ENCODE data around the gene PDK2. TPM values are rescaled to one million over a fixed set of nuclear protein-coding genes. Genes with fewer than 3 reads are reported as not detected.

PDK2 gene
- polyA plus RNA-seq, 5 donors, result 59.5 to 77.4 (median 70.6) TPM

DNA sequence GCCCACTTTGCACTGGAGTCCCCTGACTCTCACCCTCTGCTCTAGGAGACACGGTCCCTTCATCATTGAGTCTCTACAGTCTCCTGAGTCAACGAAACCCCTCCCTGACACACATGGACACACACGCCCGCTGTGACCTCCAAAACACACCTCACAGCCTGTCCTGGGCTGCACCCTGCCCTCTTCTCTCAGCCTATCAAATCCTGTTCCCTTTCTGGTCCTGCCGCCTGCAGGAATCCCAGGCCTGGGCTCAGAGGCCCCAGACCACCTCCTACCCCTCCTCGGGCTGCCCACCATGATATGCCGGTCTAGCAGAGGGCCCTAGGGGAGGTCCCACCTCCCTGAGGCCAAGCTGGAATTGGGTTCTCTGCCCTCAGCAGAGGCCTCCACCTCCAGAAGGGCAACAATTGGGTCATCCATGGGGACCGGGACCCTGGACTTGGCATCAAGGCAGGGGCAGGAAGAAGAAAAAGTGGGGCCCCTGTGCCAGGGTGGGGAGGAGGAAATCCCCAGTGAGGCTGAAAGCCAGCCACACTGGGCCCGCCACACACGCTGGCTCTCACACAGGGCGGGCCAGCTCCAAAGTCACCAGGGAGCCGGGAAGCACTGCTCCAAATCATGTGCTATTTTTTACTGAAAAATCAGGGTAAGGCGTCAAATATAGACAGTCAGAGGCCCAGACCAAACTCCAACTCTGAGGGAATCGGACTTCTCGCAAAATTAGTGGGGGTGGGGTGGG lies 51.9 kb downstream of the PDK2 start:
- no peak for DNase-seq

DNA sequence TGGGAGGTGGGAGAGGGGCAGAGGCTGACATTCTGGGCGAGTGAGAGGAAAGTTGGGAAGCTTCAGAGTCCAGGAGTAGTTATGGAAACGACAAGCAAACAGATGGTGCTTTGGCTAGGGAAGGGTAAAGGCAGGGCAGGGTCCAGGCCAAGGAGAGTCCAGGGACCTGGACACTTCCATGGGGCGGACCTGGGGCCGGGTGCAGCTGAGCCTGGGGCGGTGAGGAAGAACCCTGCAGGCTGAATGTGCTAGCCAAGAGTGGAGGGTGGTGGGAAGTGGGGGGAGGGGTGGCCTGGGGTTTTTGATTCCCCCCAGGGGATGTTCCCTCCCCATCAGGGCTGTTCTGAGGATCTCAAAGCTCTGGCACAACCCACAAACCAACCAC lies 52.7 kb downstream of the PDK2 start:
- peak in 1 of 2 donors; percentile 46 for DNase-seq

DNA sequence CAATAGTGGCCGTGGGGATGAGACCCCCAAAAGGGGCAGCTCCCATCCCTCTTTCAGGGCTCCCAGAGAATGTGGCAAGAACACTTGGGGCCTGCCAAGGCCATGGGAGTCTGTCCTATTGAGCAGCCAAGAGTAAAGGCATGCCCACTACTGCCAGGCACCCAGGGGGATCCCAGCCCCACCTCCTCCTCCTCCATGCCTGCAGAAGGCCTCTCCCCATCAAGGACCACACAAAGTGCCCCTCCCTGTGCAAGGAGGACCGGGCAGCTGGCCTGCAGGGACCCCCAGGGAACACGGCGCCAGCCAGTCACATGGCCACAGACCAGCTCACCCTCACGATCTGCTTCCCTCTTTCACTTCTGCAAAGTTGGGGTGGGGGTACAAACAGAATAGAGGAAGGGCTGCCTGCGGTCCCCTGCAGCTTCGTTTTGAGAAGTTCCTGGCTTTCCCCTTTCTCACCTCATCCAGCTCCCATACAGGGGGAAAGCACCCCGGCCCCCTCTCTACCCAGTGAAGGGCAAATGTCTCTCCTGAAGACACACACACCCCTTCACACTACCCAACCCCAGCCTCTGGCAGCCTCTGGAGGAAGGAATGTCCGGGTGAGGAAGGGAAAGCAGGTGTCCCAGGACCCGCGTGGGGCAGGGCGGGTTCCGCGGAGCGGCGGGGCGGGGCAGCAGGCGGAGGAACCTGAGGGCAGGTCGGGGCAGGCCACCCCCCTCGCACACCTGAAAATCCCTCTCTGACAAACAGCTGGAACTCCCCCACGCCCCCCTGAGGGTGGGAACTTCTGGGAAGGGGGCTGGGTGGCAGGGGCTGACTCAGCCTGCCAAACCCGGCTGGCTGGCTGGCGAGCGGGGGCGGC lies 53.3 kb downstream of the PDK2 start:
- DNase-seq, result no peak

GRCh38 chr17:50149091-50149416 lies 53.9 kb downstream of the PDK2 start:
- no peak for DNase-seq

DNA sequence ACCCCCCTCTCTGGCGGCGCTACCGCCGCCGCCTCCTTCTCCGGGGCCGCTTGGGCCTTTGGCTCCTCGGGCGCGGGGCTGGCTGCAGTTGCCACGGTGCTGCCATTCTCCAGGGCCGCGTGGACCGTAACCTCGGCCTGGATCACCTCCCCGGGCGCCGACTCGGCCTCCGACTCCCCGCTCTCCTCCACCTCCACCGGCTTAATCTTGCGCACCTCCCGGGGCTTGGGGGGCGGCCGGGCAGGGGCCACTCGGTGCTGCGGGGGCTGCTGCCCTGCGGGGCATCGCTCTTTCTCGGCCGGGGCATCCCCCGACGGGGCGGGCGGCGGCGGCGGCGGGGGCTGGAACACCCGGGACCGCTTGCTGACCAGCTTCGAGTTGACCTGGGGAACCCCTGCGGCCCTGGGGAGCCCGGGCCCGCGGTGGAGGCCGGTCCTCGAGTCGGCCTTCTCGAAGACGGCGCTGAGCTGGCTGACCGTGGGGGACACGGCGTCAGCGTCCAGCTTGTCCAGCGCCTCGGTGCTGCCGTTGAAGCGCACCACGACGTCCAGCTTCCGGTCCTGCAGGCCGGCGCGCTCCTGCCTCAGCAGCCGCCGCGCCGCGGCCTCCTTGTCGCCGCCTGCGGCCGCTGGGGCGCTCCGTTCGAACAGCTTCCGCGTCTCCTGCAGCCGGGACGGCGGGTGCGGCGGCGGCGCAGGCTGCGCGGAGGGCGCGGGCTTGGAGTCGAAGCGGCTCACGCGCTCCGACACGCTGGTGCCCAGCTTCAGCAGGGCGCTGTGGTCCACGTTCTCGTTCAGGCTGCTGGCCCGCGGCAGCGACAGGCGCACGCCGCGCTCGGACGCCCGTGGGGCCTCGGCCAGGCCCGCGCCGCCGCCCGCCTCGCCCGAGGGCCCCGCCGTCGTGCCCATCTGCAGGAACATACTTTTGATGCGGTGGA lies 54.5 kb downstream of the PDK2 start:
- peak in 1 of 2 donors; percentile 46 for DNase-seq

DNA sequence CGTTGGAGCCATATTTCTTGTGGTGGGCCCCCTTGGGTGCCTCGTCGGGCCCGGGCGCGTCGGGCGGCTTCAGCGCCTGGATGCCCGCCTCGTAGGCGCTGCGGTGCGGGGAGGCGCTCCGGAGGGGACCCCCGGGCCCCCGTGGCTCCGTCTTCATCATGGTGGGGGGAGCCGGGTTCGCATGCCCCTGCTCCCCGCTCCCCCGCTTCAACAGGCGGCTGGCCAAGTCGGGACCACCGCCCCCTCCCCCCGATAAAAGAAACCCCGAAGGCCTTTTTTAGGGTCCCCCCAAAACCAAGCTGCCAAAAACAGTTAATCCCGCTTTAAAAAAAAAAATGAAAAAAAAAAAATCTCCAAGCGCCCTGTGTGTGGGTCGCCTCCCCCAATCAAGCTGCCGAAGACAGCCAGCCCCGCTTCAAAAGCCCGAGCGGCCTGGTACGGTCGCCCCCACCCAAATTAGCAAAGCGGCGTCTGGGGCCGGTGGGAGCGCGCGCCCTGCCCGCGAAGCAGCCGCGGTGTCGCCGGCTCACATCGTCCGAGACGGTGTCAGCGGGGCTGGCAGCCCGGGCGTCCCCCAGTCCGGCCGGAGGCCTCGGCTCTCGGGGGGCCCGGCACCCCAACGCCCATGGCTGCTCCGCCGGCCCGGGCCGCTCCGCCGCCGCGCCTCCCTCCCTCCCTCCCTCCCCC lies 55.3 kb downstream of the PDK2 start, which contains the start of gene PPP1R9B:
PPP1R9B (minus strand) TSS at position 324 of the 687 bp plus-strand sequence; CDS start at position 160, 164 bp downstream.
- no peak for DNase-seq

DNA sequence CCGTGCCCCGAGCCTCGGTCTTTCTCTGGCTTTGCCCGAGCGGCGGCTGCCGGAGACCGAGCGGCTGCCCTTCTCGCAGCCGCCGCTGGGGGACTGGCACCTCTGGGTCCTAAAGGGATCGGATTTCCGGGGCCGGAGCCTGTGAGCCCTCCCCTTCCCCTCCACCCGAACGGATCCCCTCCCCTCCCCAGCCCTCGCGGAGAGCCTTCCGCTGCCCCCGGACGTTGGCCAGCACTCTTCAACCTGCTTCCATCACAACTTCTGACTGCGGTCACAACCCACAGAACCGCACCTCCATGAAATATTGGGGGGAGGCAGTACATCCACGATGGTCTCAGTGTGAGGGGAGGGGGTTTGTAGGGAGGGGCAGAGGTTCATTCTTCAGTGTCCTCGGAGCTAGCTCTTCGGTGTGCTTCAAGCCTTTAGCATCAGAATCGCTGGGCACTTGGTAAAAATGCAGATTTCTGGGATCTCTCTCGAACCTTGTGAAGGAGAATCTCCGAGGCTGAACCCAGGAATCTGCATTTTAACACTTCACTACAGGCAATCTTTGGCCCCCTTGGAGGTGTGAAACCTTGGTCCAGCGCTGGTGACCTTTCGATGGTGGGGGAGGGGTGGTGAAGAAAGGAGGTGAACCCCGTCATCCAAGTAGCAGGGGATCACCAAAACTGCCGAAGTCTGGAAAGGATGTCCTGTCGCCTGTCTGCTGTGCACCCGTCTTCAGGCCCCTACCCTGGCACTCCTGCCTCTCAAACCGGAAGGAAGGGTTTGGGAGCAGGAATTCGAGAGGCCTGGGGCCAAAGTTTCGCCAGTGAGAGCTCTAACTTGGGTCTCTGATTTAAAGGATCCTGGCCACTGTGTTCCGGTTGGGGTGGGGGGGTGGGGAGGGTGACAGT lies 56.1 kb downstream of the PDK2 start:
- peak; percentile 89 to 91 for DNase-seq

DNA sequence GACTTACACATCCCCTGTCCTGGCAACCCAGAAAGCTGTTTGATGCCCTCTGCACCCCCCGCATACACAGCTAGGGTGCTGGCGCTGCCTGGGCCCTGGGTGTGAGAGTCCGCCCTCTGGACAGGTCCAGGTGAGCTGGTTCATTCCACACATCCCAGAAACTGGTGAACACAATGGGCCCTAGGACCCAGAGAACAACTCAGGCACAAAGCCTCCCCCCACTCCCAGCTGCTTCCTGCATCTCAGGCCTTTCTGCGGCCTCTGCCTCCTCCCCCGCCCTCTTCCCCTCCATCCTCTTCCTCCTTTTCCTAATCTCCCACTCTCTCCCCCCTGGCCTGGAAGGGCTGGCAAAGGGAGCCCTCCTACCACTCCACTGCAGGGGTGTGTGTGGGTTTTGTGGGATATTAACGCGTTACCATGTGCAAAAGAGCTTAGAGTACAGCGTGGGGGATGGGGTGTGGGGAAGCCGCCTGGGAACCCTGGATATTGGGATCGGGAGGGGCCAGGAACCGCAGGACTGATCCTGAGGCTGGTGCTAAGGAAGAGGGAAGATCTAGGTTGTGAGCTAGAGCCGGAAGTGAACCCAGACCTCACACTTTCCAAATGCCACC lies 56.9 kb downstream of the PDK2 start:
- DNase-seq, result peak; percentile 87 to 90

DNA sequence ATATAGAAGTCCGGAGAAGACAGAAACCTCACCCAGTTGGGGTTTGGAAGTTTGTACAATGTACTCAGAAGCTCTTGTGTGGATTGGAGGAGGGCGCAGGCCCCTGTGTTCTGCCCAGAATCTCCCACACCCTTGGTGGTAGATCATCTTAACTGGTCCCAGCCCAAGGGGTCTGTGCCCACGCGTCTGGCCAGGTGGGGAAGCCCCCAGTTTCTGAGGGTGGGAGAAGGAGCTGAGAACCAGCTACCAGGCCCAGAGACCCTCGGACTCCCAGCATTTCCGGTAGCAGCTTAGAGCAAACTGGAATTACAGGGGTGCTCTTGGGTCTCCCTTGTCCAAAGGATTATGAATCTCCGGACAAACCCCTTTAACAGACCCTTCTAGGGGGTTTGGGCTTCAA lies 57.6 kb downstream of the PDK2 start:
- DNase-seq, result no peak

- no peak for DNase-seq
Measured at GRCh38 chr17:50153650-50154575, 58.8 kb downstream of the PDK2 start.

DNA sequence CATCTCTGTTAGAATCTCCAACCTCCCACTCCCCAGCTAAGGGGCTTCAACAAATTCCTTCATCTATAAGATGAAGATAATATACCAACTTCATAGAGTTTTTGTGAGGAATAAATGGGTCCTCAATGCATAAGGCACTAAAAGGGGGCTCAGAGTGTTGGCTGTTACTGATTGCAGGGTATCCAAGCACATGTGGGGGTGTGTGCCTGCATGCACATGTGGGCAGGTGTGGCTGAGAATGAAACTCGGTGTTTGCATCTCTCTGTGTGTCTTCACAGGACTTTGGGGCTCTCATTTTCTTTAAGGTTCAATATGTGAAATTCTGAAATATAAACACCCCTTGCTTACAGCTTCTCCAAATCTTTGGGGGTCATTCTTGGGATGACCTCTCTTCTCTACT lies 59.5 kb downstream of the PDK2 start:
- no peak for DNase-seq

GRCh38 chr17:50155115-50155819 lies 60.1 kb downstream of the PDK2 start:
- peak; percentile 69 to 81 for DNase-seq

GRCh38 chr17:50157891-50158290 lies 62.7 kb downstream of the PDK2 start:
- DNase-seq, result no peak

- DNase-seq, result peak; percentile 92 to 95
Measured at GRCh38 chr17:50161023-50161910, 66.1 kb downstream of the PDK2 start.

Measured in right lung (tissue), 5 donors.